Measurements from ENCODE around the gene NUDT16L1.
"Not testable (repeated sequence)": the region's sequence is repeated elsewhere in the genome, so short reads cannot be mapped to it uniquely, and the experiment has no call there.

The NUDT16L1 gene

GRCh38 chr16:4718466-4718865, 25.1 kb downstream of the NUDT16L1 start:
- DNase-seq (ENCODE audit: low spot score), result no peak

GRCh38 chr16:4723071-4723767, 29.9 kb downstream of the NUDT16L1 start:
- DNase-seq (ENCODE audit: low spot score), result no peak

- no peak for DNase-seq (ENCODE audit: low spot score)
These were observed 31.4 kb downstream of the NUDT16L1 start for GRCh38 chr16:4724661-4725270.

- no peak for DNase-seq (ENCODE audit: low spot score)
These were observed 33.3 kb downstream of the NUDT16L1 start for GRCh38 chr16:4726616-4727015.

- DNase-seq (ENCODE audit: low spot score), result no peak
These were observed 35.3 kb downstream of the NUDT16L1 start for GRCh38 chr16:4728676-4729075.

GRCh38 chr16:4729876-4730275, 36.5 kb downstream of the NUDT16L1 start:
- DNase-seq (ENCODE audit: low spot score), result no peak

GRCh38 chr16:4733211-4733742, 39.9 kb downstream of the NUDT16L1 start:
- no peak for DNase-seq (ENCODE audit: low spot score)

- no peak for DNase-seq (ENCODE audit: low spot score)
These were observed 40.3 kb downstream of the NUDT16L1 start for GRCh38 chr16:4733747-4734062.

GRCh38 chr16:4734063-4734729, 40.8 kb downstream of the NUDT16L1 start, which contains the start of the genes ANKS3 and DNAAF8:
Gene ANKS3, minus strand, starts transcription at chr16:4734271. Its CDS starts 4,122 bp downstream, at chr16:4730149.
Gene DNAAF8, plus strand, starts transcription at chr16:4734537. Its CDS starts 1,978 bp downstream, at chr16:4736515.
- peak; percentile 99 for DNase-seq (ENCODE audit: low spot score)

GRCh38 chr16:4734730-4735535, 41.6 kb downstream of the NUDT16L1 start:
- peak; percentile 88 for DNase-seq (ENCODE audit: low spot score)

- DNase-seq (ENCODE audit: low spot score), result no peak
These were observed 43.2 kb downstream of the NUDT16L1 start for GRCh38 chr16:4736546-4736945.

- DNase-seq (ENCODE audit: low spot score), result no peak
These were observed 44.2 kb downstream of the NUDT16L1 start for GRCh38 chr16:4737545-4737944.

GRCh38 chr16:4738370-4738769, 45.0 kb downstream of the NUDT16L1 start:
- DNase-seq (ENCODE audit: low spot score), result not testable (repeated sequence)

GRCh38 chr16:4743226-4743878, 50.0 kb downstream of the NUDT16L1 start:
- DNase-seq (ENCODE audit: low spot score), result no peak

- no peak for DNase-seq (ENCODE audit: low spot score)
These were observed 51.4 kb downstream of the NUDT16L1 start for GRCh38 chr16:4744555-4745273.

GRCh38 chr16:4745274-4745569, 51.9 kb downstream of the NUDT16L1 start:
- DNase-seq (ENCODE audit: low spot score), result no peak

Measured in Ammon's horn (tissue), 1 donor.